ENCODE results near the gene PROK1.

The PROK1 gene

GRCh38 chr1:110488867-110489266 is 37.9 kb downstream of the PROK1 start:
- no peak for DNase-seq (ENCODE audit: low read depth)

- no peak for DNase-seq (ENCODE audit: low read depth)
These were observed 38.5 kb downstream of the PROK1 start for GRCh38 chr1:110489406-110489805.

GRCh38 chr1:110489973-110490542 is 39.1 kb downstream of the PROK1 start:
- no peak for DNase-seq (ENCODE audit: low read depth)

- no peak for DNase-seq (ENCODE audit: low read depth)
These were observed 40.0 kb downstream of the PROK1 start for GRCh38 chr1:110490791-110491451.

GRCh38 chr1:110492573-110492972 is 41.6 kb downstream of the PROK1 start:
- DNase-seq (ENCODE audit: low read depth): no peak

- DNase-seq (ENCODE audit: low read depth): no peak
These were observed 42.2 kb downstream of the PROK1 start for GRCh38 chr1:110493059-110493699.

GRCh38 chr1:110494036-110494435 is 43.1 kb downstream of the PROK1 start:
- no peak for DNase-seq (ENCODE audit: low read depth)

- DNase-seq (ENCODE audit: low read depth): no peak
These were observed 43.8 kb downstream of the PROK1 start for GRCh38 chr1:110494522-110495406.

- DNase-seq (ENCODE audit: low read depth): peak; percentile 61
These were observed 45.1 kb downstream of the PROK1 start for GRCh38 chr1:110495926-110496600.

GRCh38 chr1:110498270-110498669 is 47.3 kb downstream of the PROK1 start:
- no peak for DNase-seq (ENCODE audit: low read depth)

GRCh38 chr1:110501488-110502132 is 50.7 kb downstream of the PROK1 start:
- DNase-seq (ENCODE audit: low read depth): no peak

GRCh38 chr1:110502402-110503151 is 51.6 kb downstream of the PROK1 start:
- no peak for DNase-seq (ENCODE audit: low read depth)

GRCh38 chr1:110503471-110503870 is 52.5 kb downstream of the PROK1 start:
- no peak for DNase-seq (ENCODE audit: low read depth)

GRCh38 chr1:110504226-110504625 is 53.3 kb downstream of the PROK1 start:
- no peak for DNase-seq (ENCODE audit: low read depth)

GRCh38 chr1:110505596-110505995 is 54.6 kb downstream of the PROK1 start:
- DNase-seq (ENCODE audit: low read depth): no peak

GRCh38 chr1:110506541-110506940 is 55.6 kb downstream of the PROK1 start:
- DNase-seq (ENCODE audit: low read depth): no peak

Data from fibroblast of gingiva (primary cell).